Amygdala (tissue), 56 donors: ENCODE results near the gene ELL2.
"Not testable (repeated sequence)": the region's sequence is repeated elsewhere in the genome, so short reads cannot be mapped to it uniquely, and the experiment has no call there.

Source experiments
- DNase-seq, 56 donors: peaks; one replicate each; lab custom pipeline; 2025; lab: John Stamatoyannopoulos, UW

ELL2 gene

DNA sequence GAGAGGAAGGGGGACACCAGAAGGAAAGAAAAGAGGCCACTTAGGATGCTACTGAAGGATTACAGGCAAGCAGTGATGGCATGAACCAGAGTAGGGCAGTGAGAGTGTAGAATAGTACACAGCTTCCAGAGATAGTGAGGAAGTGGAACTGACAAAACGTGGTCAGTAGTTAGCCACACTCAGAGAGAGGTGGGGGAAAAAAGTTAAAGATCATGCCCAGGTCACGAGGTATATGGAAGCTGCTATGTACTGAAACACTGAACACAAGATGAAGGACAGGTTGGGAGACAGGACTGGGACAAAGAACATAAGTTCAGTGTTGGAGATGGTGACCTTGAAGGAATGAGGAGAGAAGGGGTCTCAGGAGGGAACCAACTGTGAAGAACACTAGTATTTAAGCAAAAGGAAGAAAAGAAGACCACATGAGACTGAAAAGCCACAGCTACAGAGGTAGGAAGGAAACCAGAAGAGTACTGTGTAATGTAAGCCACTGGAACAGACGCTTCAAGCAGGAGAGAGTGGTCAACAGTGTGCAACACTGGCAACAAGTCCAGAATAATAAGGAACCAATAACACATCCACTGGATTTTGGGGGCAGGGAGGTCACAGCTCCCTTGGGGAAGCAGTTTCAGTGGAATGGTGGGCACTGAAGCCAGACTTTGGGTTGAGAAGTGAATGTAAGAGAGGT, 45.5 kb downstream of the ELL2 start:
- DNase-seq = no peak

DNA sequence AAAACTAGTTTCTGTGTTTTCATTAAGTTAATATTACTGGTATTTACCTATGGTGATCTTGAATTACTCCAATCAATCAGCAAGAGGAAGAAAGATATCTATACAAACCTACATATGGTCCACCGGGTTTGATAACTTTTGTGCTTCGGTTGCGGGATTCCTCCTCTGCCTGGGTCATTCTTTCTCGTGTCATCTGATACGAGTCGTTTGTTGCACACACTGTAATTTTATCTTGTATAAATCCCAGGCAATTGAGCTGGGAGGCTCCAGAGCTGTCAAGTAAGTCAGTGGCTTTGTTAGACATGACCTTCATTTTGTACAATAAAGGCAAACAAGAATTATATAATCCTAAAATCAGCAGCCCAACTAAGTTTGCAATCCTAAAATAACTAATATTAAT, 48.0 kb downstream of the ELL2 start:
- no peak for DNase-seq

- DNase-seq = no peak
These were observed 49.6 kb downstream of the ELL2 start for GRCh38 chr5:95912029-95912428.

DNA sequence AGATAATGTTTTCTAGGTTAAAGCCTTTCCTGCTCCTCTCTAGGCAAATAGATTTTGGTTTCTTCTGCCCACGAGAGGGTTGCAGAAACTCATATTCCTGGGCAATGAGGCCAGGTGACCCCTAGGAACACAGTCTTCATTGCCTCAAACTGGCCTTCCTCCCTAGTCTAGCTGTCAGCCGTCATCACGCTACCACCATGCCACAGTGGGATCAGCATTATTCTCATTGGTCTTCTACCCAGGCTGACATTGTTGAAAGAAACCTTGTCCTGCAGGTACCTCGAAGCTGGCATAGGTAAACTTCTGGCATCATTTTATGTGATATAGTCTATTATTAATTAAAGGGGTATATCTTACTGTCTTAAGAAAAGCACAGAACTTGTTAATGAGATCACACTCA, 51.1 kb downstream of the ELL2 start:
- no peak for DNase-seq

DNA sequence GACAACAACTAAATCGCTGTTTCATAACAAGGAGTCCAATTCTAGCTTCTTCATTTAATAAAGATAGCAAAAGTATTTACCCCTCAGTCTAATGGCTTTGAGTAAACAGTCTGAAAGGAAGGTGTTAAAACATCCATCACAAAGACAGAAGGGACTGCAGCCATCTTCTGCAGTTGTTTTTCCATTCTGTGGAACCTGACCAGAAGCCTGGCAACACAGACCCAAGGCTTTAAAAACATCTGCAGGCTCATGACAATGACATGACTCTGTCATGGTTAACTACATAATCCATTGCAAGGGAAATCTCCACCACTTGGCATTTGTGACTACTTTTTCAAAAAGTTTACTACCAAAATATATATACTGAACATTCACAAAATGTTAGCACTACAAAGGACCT, 51.9 kb downstream of the ELL2 start:
- DNase-seq = no peak

DNA sequence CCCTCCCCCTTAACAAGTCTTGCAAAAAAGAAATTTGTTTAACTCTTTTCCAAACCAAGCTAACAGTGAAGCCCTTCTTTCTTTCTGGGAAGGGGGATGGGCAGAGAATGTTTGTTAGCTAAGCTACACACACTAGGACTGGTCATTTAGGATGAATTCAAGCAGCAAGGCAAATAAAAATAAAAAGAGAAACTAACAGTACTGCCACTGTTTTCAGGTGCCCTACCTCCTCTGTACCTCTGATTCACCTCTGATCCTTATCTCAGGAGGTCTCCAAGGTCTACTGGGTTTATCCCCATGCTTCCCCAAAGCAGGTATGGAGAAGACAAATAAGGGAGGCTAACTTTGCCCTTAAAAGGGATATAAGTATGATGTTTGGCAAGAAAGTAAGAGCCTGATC, 52.9 kb downstream of the ELL2 start:
- no peak for DNase-seq

DNA sequence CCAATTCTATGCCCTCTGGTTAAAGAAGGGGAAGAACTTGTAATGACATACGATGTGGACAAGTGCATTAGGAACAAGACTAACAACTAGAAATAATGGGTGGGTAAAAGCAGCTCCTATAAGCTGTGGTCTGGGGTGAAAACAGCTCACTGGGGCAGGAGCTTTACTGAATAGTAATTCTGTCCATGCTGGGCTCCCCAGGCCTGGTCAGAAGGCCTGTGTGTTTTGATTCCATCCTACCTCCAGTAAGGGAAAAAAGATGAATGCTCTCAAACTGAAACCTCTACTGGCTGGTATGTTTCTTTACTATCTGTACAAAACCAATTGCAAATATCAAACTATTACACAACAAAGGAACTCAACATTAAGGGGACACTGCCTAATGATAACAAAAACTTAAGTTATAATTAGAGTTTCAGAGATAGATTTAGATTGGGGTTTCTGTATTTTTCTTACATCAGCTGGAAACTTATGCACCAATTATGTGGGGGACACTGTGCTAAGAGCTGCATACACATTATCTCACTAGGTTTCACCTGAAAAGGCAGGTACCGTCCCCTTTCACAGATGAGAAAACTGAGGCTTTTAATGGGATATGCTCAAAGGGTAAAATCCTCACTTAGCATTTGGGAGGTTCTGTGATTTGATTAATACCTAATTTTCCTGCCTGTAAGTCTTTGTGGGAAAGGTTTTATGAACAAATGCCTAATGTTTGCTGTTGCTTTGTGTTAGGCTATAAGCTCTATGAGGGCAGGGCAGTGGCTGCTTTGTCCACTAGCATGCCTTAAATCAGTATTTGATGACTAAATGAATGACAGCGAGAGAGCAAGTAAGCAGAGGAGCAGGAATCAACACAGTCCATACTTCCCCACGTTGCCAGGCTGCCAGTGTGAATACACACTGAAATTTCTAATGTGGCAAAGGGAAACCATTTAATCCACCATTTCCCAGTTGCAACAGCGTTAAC, 53.6 kb downstream of the ELL2 start:
- DNase-seq = no peak

DNA sequence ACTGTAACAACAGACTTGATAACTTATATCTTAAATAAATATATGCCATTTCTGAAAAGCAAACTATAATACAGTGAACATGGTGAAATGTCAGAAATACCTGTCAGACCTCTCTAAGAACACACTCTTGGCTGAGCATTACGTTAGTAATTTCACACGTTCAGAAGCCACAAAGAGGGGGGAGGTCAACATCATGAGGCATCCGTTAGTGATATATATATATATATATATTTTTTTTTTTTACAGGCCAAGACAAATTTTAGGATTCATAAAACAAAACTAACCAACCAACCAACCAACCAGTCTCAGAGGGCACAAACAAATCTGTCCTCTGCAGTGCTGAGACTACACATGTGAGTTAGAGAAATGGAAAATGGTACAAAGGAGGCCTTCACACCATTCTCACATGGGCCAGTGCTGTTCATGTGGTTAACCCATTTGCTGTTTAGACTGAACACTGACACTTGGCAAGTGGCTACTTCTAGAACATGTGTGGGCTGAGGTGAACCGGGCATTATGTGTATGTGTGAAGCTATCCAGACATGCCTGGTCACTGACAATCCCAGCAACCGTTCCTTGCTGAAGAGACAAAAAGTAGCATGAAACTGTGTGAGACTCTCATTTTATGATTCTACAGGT, 54.5 kb downstream of the ELL2 start:
- no peak for DNase-seq

DNA sequence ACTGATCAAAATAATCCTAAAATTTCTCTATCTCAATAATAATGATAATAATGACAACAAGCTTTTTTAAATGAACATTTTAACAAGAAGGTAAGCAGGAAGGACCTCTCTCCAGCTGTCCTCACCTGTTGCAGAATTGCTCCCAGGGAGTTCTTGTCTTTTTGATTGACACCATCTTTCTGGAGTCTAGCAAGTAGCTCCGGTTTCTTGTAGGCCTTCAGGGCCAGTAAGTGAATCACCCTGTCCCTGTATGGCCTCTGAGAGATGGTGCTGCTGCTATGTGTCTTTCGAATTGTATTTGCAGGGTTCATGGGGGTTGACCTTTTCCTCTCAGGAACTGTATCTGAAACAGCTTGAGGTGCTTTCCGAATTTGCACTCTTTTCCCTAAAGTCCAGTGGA, 55.3 kb downstream of the ELL2 start:
- DNase-seq = not testable (repeated sequence)

GRCh38 chr5:95904827-95905226, 56.8 kb downstream of the ELL2 start:
- no peak for DNase-seq

- DNase-seq = no peak
These were observed 57.8 kb downstream of the ELL2 start for GRCh38 chr5:95903838-95904237.

DNA sequence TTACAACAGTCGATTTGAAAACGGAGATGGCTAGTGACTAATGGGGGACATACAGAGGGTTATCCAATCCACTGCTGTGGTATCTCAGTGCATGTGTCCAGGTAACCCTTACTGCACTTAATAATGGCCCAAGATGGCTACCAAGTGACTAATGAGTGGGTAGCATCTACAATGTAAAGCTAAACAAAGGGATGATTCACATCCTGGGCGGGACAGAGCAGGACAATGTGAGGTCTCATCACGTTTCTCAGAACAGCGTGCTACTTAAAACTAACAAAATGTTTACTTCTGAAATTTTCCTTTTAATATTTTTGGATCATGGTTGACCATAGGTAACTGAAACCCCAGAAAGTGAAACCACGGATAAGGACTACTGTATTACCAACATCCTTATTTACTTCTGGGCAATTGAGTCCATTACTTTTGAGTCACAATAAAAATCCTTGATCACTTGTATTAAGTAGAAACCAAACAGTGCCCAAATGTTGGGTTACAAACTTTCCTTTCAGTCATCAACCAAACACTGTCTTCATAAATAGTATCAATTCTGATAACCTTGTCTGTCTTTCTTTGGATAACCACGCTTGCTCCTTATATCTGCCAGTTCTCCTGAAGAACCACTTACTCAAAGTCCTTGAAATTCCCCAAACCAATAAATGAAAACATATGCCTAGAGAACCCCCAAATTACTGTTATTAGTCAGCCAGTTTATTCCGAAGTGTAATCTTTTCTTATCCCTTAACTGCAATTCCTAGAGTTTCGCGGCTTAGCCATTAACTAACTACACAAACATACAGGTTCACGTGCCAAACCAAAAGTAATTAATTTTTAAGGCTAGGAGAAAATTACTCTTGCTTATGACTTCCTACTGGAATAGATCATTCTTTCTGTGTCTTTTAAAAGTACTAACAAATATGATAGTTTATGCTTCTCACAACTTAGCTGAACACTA, 59.7 kb downstream of the ELL2 start:
- DNase-seq = no peak

- peak in 8 of 56 donors; percentile 15 to 43 (median 19) for DNase-seq
These were observed 61.2 kb downstream of the ELL2 start for GRCh38 chr5:95900383-95900958.

DNA sequence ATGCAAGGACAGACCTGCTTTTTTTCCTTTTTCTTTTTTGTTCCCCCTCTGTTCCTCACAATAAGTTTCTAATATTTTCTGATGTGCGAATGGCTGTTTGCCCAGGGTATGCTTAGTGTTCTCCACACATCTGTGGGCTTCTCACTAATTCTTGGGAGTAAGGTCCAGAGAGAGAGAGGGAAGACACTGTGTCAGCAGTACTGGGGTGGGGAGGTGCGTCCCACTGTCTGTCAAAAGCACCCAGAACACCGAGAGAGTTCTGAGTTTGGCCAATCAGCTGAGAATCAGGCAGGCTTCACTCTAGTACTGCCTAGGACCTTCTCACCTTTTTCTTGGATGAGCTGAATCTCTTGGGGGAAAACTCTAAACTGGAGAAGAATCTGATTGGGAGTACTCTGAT, 61.8 kb downstream of the ELL2 start:
- no peak for DNase-seq

DNA sequence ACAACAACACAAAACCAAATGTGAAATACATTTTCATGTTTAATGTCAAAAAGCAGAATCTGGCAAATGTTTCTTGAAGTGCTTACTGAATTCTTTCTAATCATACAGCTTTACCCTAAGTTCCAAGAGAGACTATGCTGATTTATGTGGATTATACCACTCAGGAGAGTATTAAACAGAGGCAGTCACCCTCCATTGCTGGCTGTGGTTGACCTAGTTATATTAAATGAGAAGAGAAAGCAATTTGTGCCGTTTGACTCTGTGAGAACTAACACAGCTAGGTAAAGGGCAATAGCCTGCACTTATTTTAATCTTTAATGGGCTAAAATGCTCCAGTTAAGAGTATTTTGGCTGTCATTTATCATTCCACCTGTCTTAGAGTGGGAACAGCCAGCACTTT, 62.6 kb downstream of the ELL2 start:
- no peak for DNase-seq

- DNase-seq = peak in 34 of 56 donors; percentile 2 to 72 (median 28)
These were observed 65.9 kb downstream of the ELL2 start for GRCh38 chr5:95895771-95896170.

GRCh38 chr5:95895251-95895650, 66.4 kb downstream of the ELL2 start:
- no peak for DNase-seq

DNA sequence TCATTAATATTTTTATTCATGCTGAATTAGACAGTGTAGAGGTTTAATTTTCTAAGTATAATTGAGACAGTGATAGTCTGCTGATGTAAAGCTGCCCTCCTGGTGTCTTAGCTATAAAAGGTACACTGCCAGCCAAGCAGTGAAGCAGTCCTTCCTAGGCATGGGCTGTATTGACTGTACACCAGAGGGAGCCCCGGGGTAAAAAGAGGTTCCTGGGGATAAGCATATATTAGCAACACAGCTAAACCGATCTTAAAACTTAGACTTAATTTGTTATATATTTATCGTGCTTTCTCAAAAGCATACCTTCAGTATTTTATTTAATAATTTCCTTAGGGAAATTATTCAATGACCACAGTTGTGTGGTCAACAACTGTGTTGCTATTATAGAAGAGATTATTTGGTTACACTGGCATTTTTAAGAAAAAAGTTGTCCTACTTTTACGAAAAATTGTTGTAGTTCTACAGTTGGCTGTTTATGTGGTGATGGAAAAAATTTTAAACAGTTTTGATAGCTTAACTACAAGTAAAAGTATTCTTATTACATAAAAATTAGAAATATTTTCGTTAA, 68.8 kb downstream of the ELL2 start:
- DNase-seq = peak in 11 of 56 donors; percentile 11 to 50 (median 20)

DNA sequence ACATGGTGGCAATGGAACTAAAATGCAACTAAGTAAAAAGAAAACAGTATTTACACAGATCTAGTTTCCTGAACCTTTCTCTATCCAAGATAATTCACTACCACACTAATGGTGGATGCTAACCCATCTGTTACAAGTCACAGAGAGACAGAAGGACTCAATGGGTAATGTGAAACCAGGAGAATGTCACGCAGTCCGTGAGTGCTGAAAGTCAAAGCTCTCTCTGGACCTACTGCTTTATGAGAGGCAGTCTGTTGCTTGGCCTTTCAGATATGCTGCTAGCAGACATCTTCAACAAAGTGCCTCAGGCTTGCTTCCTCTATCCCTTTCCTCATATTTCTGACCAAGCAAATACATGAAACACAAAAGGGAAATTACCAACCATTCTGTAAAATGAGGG, 70.2 kb downstream of the ELL2 start:
- no peak for DNase-seq
